GM21423 (cell line): ENCODE results near the gene CASP10.

Source experiments
- ATAC-seq: cut with Tn5 transposase; IDR thresholded peaks from one replicate; pipeline ENCODE4 v1.9.1; 2021; ENCODE audit warnings: mild to moderate bottlenecking, moderate library complexity; ENCODE audit not compliant: unreplicated experiment

Gene CASP10

GRCh38 chr2:201195331-201195730, 12.4 kb downstream of the CASP10 start:
- no peak for ATAC-seq

- no peak for ATAC-seq
Measured at GRCh38 chr2:201196003-201196402, 13.1 kb downstream of the CASP10 start.

- no peak for ATAC-seq
Measured at GRCh38 chr2:201196803-201197202, 13.9 kb downstream of the CASP10 start.

- ATAC-seq: no peak
Measured at GRCh38 chr2:201197781-201198180, 14.8 kb downstream of the CASP10 start.

- no peak for ATAC-seq
Measured at GRCh38 chr2:201199847-201200246, 16.9 kb downstream of the CASP10 start.

- no peak for ATAC-seq
Measured at GRCh38 chr2:201200345-201200744, 17.4 kb downstream of the CASP10 start.

GRCh38 chr2:201201371-201201770, 18.4 kb downstream of the CASP10 start:
- ATAC-seq: no peak

- no peak for ATAC-seq
Measured at GRCh38 chr2:201203916-201204654, 21.1 kb downstream of the CASP10 start.

- ATAC-seq: peak; percentile 40
Measured at GRCh38 chr2:201204655-201205514, 21.9 kb downstream of the CASP10 start.

- ATAC-seq: no peak
Measured at GRCh38 chr2:201205515-201205849, 22.5 kb downstream of the CASP10 start.

GRCh38 chr2:201208563-201209252, 25.8 kb downstream of the CASP10 start:
- peak; percentile 71 for ATAC-seq

- ATAC-seq: no peak
Measured at GRCh38 chr2:201215963-201216362, 33.0 kb downstream of the CASP10 start.

- ATAC-seq: no peak
Measured at GRCh38 chr2:201216918-201217317, 34.0 kb downstream of the CASP10 start.

- ATAC-seq: no peak
Measured at GRCh38 chr2:201218780-201219179, 35.8 kb downstream of the CASP10 start.

- ATAC-seq: no peak
Measured at GRCh38 chr2:201219328-201220096, 36.6 kb downstream of the CASP10 start.

- no peak for ATAC-seq
Measured at GRCh38 chr2:201220102-201220570, 37.2 kb downstream of the CASP10 start.

- peak; percentile 82 for ATAC-seq
Measured at GRCh38 chr2:201223089-201224073, 40.4 kb downstream of the CASP10 start.

- no peak for ATAC-seq
Measured at GRCh38 chr2:201228271-201228911, 45.5 kb downstream of the CASP10 start.

GRCh38 chr2:201228912-201229290, 46.0 kb downstream of the CASP10 start:
- no peak for ATAC-seq
